ENCODE measurements around the gene SHMT2.

Gene SHMT2

GRCh38 chr12:57215065-57215464 is 14.4 kb upstream of the SHMT2 start:
- DNase-seq (ENCODE audit: low spot score): no peak

GRCh38 chr12:57215668-57216013 is 13.9 kb upstream of the SHMT2 start:
- no peak for DNase-seq (ENCODE audit: low spot score)

GRCh38 chr12:57216014-57216911 is 13.2 kb upstream of the SHMT2 start, which contains the start of gene NXPH4:
Gene NXPH4 (plus strand): TSS chr12:57216794. CDS start chr12:57216970, 176 bp downstream.
- DNase-seq (ENCODE audit: low spot score): no peak

GRCh38 chr12:57216921-57217879 is 12.3 kb upstream of the SHMT2 start:
- DNase-seq (ENCODE audit: low spot score): no peak

GRCh38 chr12:57218030-57218853 is 11.3 kb upstream of the SHMT2 start:
- no peak for DNase-seq (ENCODE audit: low spot score)

- no peak for DNase-seq (ENCODE audit: low spot score)
Measured at GRCh38 chr12:57219205-57219992, 10.1 kb upstream of the SHMT2 start.

GRCh38 chr12:57219993-57220754 is 9.3 kb upstream of the SHMT2 start:
- DNase-seq (ENCODE audit: low spot score): no peak

GRCh38 chr12:57220770-57221168 is 8.7 kb upstream of the SHMT2 start:
- no peak for DNase-seq (ENCODE audit: low spot score)

GRCh38 chr12:57221169-57221917 is 8.2 kb upstream of the SHMT2 start:
- no peak for DNase-seq (ENCODE audit: low spot score)

GRCh38 chr12:57222286-57223190 is 7.0 kb upstream of the SHMT2 start:
- no peak for DNase-seq (ENCODE audit: low spot score)

- DNase-seq (ENCODE audit: low spot score): no peak
Measured at GRCh38 chr12:57223191-57224165, 6.0 kb upstream of the SHMT2 start.

GRCh38 chr12:57224278-57224972 is 5.1 kb upstream of the SHMT2 start:
- DNase-seq (ENCODE audit: low spot score): no peak

GRCh38 chr12:57224973-57225679 is 4.4 kb upstream of the SHMT2 start:
- DNase-seq (ENCODE audit: low spot score): no peak

- DNase-seq (ENCODE audit: low spot score): no peak
Measured at GRCh38 chr12:57225680-57226210, 3.8 kb upstream of the SHMT2 start.

GRCh38 chr12:57226588-57227314 is 2.8 kb upstream of the SHMT2 start:
- no peak for DNase-seq (ENCODE audit: low spot score)

Data from COLO829 (cell line).